Stimulated activated CD4-positive, alpha-beta T cell treated with anti-CD3 and anti-CD28 coated beads, Interleukin-12 subunit alpha, Interleukin-12 subunit beta, amount 100 ng/mL, for 48 hours (primary cell): Measurements from ENCODE around the gene RNF114.
"Not testable (repeated sequence)": the region's sequence is repeated elsewhere in the genome, so short reads cannot be mapped to it uniquely, and the experiment has no call there.

Experiments
- DNase-seq, 3 donors: peaks; one replicate each; pipeline ENCODE4 v3.0.0-alpha.2; 2020; ENCODE audit warnings: low read depth in 2 of 3, low spot score in 1 of 3

RNF114 gene

GRCh38 chr20:49961413-49961812 lies 25.2 kb downstream of the RNF114 start:
- DNase-seq = no peak

- peak; percentile 14 to 30 (median 21) for DNase-seq
These were observed 29.0 kb downstream of the RNF114 start for GRCh38 chr20:49964964-49965780.

- no peak for DNase-seq
These were observed 29.6 kb downstream of the RNF114 start for GRCh38 chr20:49965781-49966305.

GRCh38 chr20:49966861-49967260 lies 30.7 kb downstream of the RNF114 start:
- DNase-seq = no peak

- no peak for DNase-seq
These were observed 33.0 kb downstream of the RNF114 start for GRCh38 chr20:49969234-49969633.

- DNase-seq = no peak
These were observed 33.7 kb downstream of the RNF114 start for GRCh38 chr20:49969946-49970345.

- DNase-seq = no peak
These were observed 34.3 kb downstream of the RNF114 start for GRCh38 chr20:49970498-49970897.

GRCh38 chr20:49973981-49974380 lies 37.8 kb downstream of the RNF114 start:
- DNase-seq = no peak

GRCh38 chr20:49976542-49976941 lies 40.3 kb downstream of the RNF114 start:
- DNase-seq = no peak

- not testable (repeated sequence) for DNase-seq
These were observed 41.5 kb downstream of the RNF114 start for GRCh38 chr20:49977740-49978139.

- DNase-seq = no peak
These were observed 42.5 kb downstream of the RNF114 start for GRCh38 chr20:49978685-49979029.

GRCh38 chr20:49979030-49979832 lies 43.0 kb downstream of the RNF114 start:
- DNase-seq = peak; percentile 30 to 58 (median 54)

GRCh38 chr20:49980140-49981008 lies 44.2 kb downstream of the RNF114 start:
- DNase-seq = no peak

- no peak for DNase-seq
These were observed 45.2 kb downstream of the RNF114 start for GRCh38 chr20:49981218-49982071.

- no peak for DNase-seq
These were observed 45.8 kb downstream of the RNF114 start for GRCh38 chr20:49982072-49982345.

- DNase-seq = peak; percentile 45 to 69 (median 69)
These were observed 46.3 kb downstream of the RNF114 start, which contains the start of gene SNAI1 for GRCh38 chr20:49982346-49983122. TSS of gene SNAI1 (plus strand) at chr20:49982980. CDS start at chr20:49983060, 80 bp downstream.

GRCh38 chr20:49983123-49983847 lies 47.1 kb downstream of the RNF114 start:
- DNase-seq = no peak

- DNase-seq = no peak
These were observed 47.7 kb downstream of the RNF114 start for GRCh38 chr20:49983848-49984408.
